ENCODE measurements around the gene RABEPK. TPM values are rescaled to one million over a fixed set of nuclear protein-coding genes. Genes with fewer than 3 reads are reported as not detected.

Gene RABEPK
- total and polyA plus RNA-seq, 2 of the 4 experiments (the other 2 are of a cell fraction), result 43.9 to 59.7 TPM

DNA sequence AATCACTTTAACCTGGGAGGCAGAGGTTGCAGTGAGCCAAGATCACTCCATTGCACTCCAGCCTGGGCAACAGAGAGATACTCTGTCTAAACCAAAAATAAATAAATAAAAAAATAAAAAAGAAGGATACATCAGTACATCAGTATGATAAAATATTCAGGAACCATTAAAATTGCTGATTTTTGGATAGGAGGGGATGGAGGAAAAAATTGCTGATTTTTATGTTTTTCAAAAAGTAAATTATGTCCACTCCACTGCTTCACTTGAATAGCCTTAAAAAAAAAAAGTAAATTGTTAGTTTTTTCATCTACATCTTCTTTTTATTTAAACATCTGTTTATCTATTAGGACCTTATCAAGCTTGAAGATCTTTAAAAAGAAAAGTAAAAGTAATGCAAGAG lies 53.9 kb downstream of the RABEPK start:
- Histone ChIP-seq H3K79me1 (ENCODE audit: low read depth in 1 of 2, low read length in 2 of 2) (no peaks in the 10 kb centered on the region), H3K23ac (ENCODE audit: low read depth, low read length) (no peak overlapping the region), H2BK20ac (ENCODE audit: low read depth, low read length) (no peak overlapping the region), H4K8ac (ENCODE audit: low read depth in 2 of 2, low read length in 2 of 2) (no peak overlapping the region), H3K9me3 (ENCODE audit: control insufficient read depth, insufficient read depth, low read length) (no peaks in the 10 kb centered on the region), H2BK15ac (ENCODE audit: low read depth, low read length) (no peak overlapping the region), H2BK120ac (ENCODE audit: low read depth, low read length) (no peak overlapping the region), H3K56ac (ENCODE audit: extremely low read depth, insufficient read depth, low read length) (no peak overlapping the region), H2AK5ac (ENCODE audit: low read depth, low read length) (no peak overlapping the region), H2BK5ac (ENCODE audit: low read depth, low read length, poor library complexity, severe bottlenecking) (no peak overlapping the region), H4K20me1 (ENCODE audit: insufficient read depth, low read length) (no peaks in the 10 kb centered on the region), H3K4me2 (ENCODE audit: low read depth, low read length) (no peak overlapping the region), H3K4me1 (ENCODE audit: control insufficient read depth, insufficient read depth, low read length) (no peaks in the 10 kb centered on the region), H3K4me3 (ENCODE audit: insufficient read depth, low read depth, low read length) (no peak overlapping the region), H3K27ac (ENCODE audit: insufficient read depth, low read length) (no peak overlapping the region), H4K5ac (ENCODE audit: low read depth, low read length) (no peak overlapping the region), H3K36me3 (ENCODE audit: control insufficient read depth, insufficient read depth, low read length) (no peaks in the 10 kb centered on the region), H2AFZ (replicated peaks; ENCODE audit: low read length, poor library complexity) (no peak overlapping the region), H3K9me1 (ENCODE audit: insufficient read depth, low read length) (no peaks in the 10 kb centered on the region), H3K4ac (ENCODE audit: low read depth, low read length) (no peak overlapping the region), H2AK9ac (replicated peaks; ENCODE audit: low read depth, low read length, poor library complexity) (no peak overlapping the region), H3K27me3 (ENCODE audit: control insufficient read depth, insufficient read depth, low read length) (no peaks in the 10 kb centered on the region), H3K9ac (ENCODE audit: low read depth, low read length) (no peak overlapping the region), H4K91ac (ENCODE audit: insufficient read depth, low read depth, low read length) (no peak overlapping the region), H3K18ac (ENCODE audit: low read depth, low read length) (no peak overlapping the region), H3K14ac (replicated peaks; ENCODE audit: low read depth, low read length) (no peak overlapping the region)
- intact Hi-C loops (cut with micrococcal nuclease) (no loop called here), dilution Hi-C loops (cut with HindIII; ENCODE audit: low sequenced_read_pairs, unreplicated experiment) (no loop called here), in situ Hi-C loops (cut with MboI; ENCODE audit: low sequenced_read_pairs) (no loop called here)
- ATAC-seq (ENCODE audit: low read depth) (no peak), DNase-seq (no peak)
- BruUV-seq (replicated peaks), result no TSS peak
- no peak for TF ChIP-seq RFX5 (IDR thresholded peaks at IDR 0.05; ENCODE audit: low read depth, low read length)
- TF ChIP-seq ELK1 (IDR thresholded peaks at IDR 0.05; ENCODE audit: borderline replicate concordance, low read depth, low read length), result no peak
- no peak for TF ChIP-seq NFE2L2 (IDR thresholded peaks at IDR 0.05; ENCODE audit: low read depth, low read length)
- TF ChIP-seq POLR2A (IDR thresholded peaks at IDR 0.05; ENCODE audit: low read depth, low read length), result no peak
- CTCF ChIA-PET, result interaction anchor here (0.7 kb wide), 1 partner anchor 15 kb away, joined by 4 read pairs; no protein-coding TSS in a partner anchor
- POLR2A ChIA-PET (ENCODE audit: unreplicated experiment), result interaction anchor here (1.2 kb wide), 1 partner anchor 13 kb away, joined by 5 read pairs; the partner anchor contains the start of gene HSPA5
